GM12865 (cell line): ENCODE results near the gene FBH1.

Source experiments
- DNase-seq: peaks from one replicate; pipeline ENCODE4 v3.0.0; 2010; ENCODE audit warnings: low read depth
- H3K4me3 ChIP-seq: 2 replicates; pipeline ENCODE4 v1.5.1; 2011; ENCODE audit warnings: mild to moderate bottlenecking, low read depth, low read length, control low read depth
- TF ChIP-seq, protein P1 (sequence below): IDR thresholded peaks from 2 replicates; pipeline ENCODE4 v1.5.1; 2011; ENCODE audit warnings: low read length, control low read depth, low read depth, inconsistent platforms; ENCODE audit not compliant: insufficient read depth; ENCODE audit errors: missing control alignments

FBH1 gene

DNA sequence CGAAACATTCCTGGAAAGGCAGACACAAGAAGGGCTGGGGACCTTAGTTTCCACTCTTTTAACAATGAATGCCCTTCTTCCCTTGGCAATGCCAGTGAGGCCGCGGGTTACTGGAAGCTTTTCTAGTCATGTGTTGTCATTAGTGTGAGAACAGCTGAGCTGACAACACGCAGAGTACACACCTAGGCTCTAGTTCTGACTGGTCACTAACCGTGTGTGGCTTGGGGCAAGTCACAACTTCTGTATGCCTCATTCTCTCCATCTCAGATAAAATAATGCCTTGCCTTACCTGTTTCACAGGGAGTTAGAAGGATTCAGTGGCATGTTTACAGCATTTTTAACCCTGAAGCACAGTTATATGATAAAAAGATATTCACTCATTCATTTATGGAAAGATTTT lies 31.7 kb downstream of the FBH1 start:
- no peak overlapping the region for H3K4me3 ChIP-seq
- TF ChIP-seq, protein P1, sequence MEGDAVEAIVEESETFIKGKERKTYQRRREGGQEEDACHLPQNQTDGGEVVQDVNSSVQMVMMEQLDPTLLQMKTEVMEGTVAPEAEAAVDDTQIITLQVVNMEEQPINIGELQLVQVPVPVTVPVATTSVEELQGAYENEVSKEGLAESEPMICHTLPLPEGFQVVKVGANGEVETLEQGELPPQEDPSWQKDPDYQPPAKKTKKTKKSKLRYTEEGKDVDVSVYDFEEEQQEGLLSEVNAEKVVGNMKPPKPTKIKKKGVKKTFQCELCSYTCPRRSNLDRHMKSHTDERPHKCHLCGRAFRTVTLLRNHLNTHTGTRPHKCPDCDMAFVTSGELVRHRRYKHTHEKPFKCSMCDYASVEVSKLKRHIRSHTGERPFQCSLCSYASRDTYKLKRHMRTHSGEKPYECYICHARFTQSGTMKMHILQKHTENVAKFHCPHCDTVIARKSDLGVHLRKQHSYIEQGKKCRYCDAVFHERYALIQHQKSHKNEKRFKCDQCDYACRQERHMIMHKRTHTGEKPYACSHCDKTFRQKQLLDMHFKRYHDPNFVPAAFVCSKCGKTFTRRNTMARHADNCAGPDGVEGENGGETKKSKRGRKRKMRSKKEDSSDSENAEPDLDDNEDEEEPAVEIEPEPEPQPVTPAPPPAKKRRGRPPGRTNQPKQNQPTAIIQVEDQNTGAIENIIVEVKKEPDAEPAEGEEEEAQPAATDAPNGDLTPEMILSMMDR: no peak
- DNase-seq: no peak

DNA sequence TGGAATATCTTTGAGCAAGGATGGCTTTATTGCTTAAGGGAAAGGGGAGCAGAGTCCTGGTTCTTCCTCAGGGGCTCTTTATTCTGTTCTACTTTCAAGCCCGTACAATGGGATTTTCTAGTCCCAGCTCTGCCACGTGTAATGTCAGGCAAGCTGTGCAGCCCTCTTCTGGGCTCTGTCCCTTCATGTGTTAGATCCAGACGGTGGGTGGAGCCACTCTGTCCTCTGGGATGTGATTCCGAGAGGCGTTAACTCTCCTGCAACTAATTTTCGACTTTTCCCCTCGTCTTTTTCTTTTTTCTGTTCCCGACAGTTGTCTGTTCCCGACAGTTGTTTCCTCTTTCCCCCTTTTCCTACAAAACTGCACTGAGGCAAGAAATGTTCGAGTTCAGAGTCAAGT lies 34.8 kb downstream of the FBH1 start:
- no peak overlapping the region for H3K4me3 ChIP-seq
- TF ChIP-seq, protein P1: no peak
- no peak for DNase-seq

- DNase-seq: no peak
- TF ChIP-seq, protein P1: no peak
- no peak overlapping the region for H3K4me3 ChIP-seq
Measured at GRCh38 chr10:5927306-5927705, 37.3 kb downstream of the FBH1 start.

- TF ChIP-seq, protein P1: no peak
- no peak overlapping the region for H3K4me3 ChIP-seq
- DNase-seq: no peak
Measured at GRCh38 chr10:5929442-5929841, 39.4 kb downstream of the FBH1 start.

DNA sequence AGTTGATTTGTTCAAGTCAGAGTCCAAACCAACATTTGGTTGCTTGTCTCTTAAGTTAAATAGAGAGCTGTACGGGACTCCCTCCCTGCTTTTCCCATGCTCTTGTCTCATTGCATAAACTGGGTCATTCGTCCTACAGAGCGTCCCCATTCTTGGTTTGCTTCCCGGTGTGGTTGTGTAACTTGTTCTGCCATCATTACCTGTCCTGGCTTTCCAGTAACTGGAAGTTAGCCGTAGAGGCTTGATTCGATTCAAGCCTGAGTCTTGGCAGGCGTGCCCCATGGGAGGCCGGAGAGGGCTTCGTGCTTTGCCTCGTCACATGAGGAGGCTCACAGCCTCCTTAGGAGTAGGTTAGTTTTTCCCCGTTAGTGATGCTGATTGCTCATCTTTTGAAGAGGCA lies 40.2 kb downstream of the FBH1 start:
- no peak overlapping the region for H3K4me3 ChIP-seq
- no peak for DNase-seq
- TF ChIP-seq, protein P1: no peak

- TF ChIP-seq, protein P1: no peak
- no peak for DNase-seq
- no peak overlapping the region for H3K4me3 ChIP-seq
Measured at GRCh38 chr10:5932345-5932744, 42.3 kb downstream of the FBH1 start.

GRCh38 chr10:5933909-5934546 lies 44.0 kb downstream of the FBH1 start:
- DNase-seq: no peak
- no peak overlapping the region for H3K4me3 ChIP-seq
- TF ChIP-seq, protein P1: no peak
